Activated T-helper 2 cell treated with anti-CD3 and anti-CD28 coated beads, Interferon-gamma antibody, Interleukin-2, Interleukin-4, amounts not matched to agents 10 μg/mL and 5 μg/mL and 100 μg/mL, durations not matched to agents 14 hours and 24 hours and 36 hours (primary cell): ENCODE results near the gene RHOC. TPM values are rescaled to one million over a fixed set of nuclear protein-coding genes. Genes with fewer than 3 reads are reported as not detected.
"Not testable (repeated sequence)": the region's sequence is repeated elsewhere in the genome, so short reads cannot be mapped to it uniquely, and the experiment has no call there.

Experiments used
- DNase-seq: peaks from one replicate; pipeline ENCODE4 v3.0.0; 2021; ENCODE audit warnings: low spot score
- H3K27ac Mint-ChIP-seq: one replicate; pipeline ENCODE4 v1.8.0; 2021; ENCODE audit warnings: mixed read lengths
- H3K27me3 Mint-ChIP-seq: one replicate; pipeline ENCODE4 v1.8.0; 2021; ENCODE audit warnings: low read depth, mixed read lengths
- H3K36me3 Mint-ChIP-seq: one replicate; pipeline ENCODE4 v1.8.0; 2021; ENCODE audit warnings: low read depth, mixed read lengths
- H3K4me1 Mint-ChIP-seq: one replicate; pipeline ENCODE4 v1.8.0; 2021; ENCODE audit warnings: low read depth, mixed read lengths
- H3K4me3 Mint-ChIP-seq: one replicate; pipeline ENCODE4 v1.8.0; 2021; ENCODE audit warnings: low read depth, mild to moderate bottlenecking, moderate library complexity, mixed read lengths
- H3K9me3 Mint-ChIP-seq: one replicate; pipeline ENCODE4 v1.8.0; 2021; ENCODE audit warnings: mixed read lengths
- intact Hi-C: fragments of 100-400 bp; cut with micrococcal nuclease; formaldehyde crosslinking; loops from one replicate; pipeline ENCODE4 v1.15.1; 2023
- total RNA-seq: library from RNA; stranded (reverse); gene quantifications from 2 replicates; pipeline ENCODE4 v1.2.3, GENCODE V29; 2022

RHOC gene
- total RNA-seq, 1 donor from 2014 or later, result 74.7 TPM

DNA sequence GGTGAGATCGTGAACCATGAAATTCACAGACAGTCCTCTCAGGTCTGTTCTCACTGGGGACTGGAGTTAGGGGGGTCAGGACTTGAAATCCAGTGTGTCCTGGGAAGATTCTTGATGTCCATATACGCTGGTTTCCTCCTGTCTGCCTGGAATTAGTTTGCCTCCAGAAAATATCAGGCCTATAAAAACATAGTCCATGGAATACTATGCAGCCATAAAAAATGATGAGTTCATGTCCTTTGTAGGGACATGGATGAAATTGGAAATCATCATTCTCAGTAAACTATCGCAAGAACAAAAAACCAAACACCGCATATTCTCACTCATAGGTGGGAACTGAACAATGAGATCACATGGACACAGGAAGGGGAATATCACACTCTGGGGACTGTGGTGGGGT lies 17.3 kb upstream of the RHOC start:
- H3K9me3 Mint-ChIP-seq, H3K27ac Mint-ChIP-seq, H3K36me3 Mint-ChIP-seq, DNase-seq, H3K4me3 Mint-ChIP-seq, H3K4me1 Mint-ChIP-seq, intact Hi-C loops: not testable (repeated sequence)
- H3K27me3 Mint-ChIP-seq, result peaks cover 16% of the 10 kb centered on the region

- DNase-seq, result no peak
- peaks cover 8% of the 10 kb centered on the region for H3K4me1 Mint-ChIP-seq
- H3K36me3 Mint-ChIP-seq, result no peaks in the 10 kb centered on the region
- H3K9me3 Mint-ChIP-seq, result no peaks in the 10 kb centered on the region
- intact Hi-C loops, result no loop called here
- H3K27me3 Mint-ChIP-seq, result peaks cover 20% of the 10 kb centered on the region
- no peak overlapping the region for H3K27ac Mint-ChIP-seq
- H3K4me3 Mint-ChIP-seq, result no peak overlapping the region
Measured at GRCh38 chr1:112723511-112723839, 16.5 kb upstream of the RHOC start.

DNA sequence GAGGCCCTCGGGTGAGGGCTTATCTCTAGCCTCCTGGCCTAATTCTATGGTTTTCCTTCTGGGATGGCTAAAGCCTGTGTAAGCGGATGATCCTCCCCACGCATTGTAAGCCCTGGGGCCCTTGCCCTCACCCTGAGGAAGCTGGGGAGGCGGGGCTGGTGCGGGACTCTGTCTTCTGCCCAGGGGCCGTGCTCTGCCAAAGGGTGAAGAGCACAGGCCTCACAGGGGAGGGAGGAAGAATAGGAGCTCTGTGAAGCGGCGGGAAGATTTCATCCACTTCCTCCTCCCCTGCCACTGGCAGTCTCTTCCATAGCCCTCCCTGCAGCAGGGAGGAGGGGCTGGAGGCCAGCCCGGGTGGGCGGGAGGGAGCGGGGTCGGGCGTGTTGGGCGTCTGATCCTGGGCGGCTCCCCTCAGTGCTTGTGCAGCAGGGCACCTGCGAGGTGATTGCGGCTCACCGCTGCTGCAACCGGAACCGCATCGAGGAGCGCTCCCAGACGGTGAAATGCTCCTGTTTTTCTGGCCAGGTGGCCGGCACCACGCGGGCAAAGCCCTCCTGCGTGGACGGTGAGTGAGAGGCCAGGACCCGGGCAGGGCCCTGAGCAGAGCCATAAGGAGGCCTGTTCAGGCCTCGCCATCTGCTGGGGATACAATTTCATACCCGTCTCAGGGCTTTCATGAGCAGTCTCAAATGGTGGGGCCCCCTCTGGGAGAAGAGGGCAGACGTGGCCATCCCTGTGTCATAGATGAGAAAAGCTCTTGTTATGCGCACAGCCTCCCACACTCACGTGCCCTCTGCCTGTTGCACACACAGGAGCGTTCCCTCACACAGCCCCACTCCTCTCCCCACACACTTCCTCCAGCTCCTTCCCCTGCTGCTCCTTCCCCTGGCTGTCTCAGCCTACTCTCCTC lies 15.9 kb upstream of the RHOC start:
- no peak for DNase-seq
- Mint-ChIP-seq H3K9me3 (no peaks in the 10 kb centered on the region), H3K4me1 (peaks cover 8% of the 10 kb centered on the region), H3K27ac (no peak overlapping the region), H3K36me3 (no peaks in the 10 kb centered on the region), H3K27me3 (peaks cover 20% of the 10 kb centered on the region), H3K4me3 (no peak overlapping the region)
- intact Hi-C loops, result no loop called here

DNA sequence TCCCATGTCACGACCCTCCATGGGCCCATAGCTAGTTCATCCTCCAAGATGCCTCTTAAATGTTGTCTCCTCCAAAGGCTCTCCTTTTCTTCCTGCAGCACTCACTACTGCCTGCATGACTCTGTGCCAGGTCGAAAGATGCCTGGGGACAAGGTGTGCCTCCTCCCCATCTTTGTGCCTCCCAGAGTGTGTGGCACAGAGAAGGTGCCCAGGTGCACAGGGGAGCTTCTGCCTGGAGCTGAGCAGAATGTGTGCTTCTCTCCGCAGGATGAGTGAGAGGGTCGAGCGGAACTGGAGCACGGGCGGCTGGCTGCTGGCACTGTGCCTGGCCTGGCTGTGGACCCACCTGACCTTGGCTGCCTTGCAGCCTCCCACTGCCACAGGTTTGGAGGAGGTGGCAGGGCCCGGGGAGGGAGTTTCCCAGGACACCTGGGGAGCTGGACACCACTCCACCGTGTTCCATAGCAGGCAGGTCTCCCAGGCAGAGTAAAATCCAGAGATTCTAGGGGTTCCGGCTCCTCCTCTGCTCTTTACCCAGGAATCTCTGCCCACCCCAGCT lies 15.1 kb upstream of the RHOC start:
- no peaks in the 10 kb centered on the region for H3K36me3 Mint-ChIP-seq
- intact Hi-C loops, result no loop called here

GRCh38 chr1:112721294-112721693 lies 14.4 kb upstream of the RHOC start:
- H3K9me3 Mint-ChIP-seq, H3K27ac Mint-ChIP-seq, intact Hi-C loops, H3K4me3 Mint-ChIP-seq, DNase-seq, H3K36me3 Mint-ChIP-seq: not testable (repeated sequence)
- Mint-ChIP-seq H3K27me3 (peaks cover 20% of the 10 kb centered on the region), H3K4me1 (peaks cover 13% of the 10 kb centered on the region)

More for the DNA sequence above, 15.1 kb upstream of the RHOC start:
- Mint-ChIP-seq H3K9me3 (no peaks in the 10 kb centered on the region), H3K4me3 (no peak overlapping the region), H3K27me3 (peaks cover 20% of the 10 kb centered on the region), H3K4me1 (peaks cover 10% of the 10 kb centered on the region), H3K27ac (no peak overlapping the region)
- no peak for DNase-seq

DNA sequence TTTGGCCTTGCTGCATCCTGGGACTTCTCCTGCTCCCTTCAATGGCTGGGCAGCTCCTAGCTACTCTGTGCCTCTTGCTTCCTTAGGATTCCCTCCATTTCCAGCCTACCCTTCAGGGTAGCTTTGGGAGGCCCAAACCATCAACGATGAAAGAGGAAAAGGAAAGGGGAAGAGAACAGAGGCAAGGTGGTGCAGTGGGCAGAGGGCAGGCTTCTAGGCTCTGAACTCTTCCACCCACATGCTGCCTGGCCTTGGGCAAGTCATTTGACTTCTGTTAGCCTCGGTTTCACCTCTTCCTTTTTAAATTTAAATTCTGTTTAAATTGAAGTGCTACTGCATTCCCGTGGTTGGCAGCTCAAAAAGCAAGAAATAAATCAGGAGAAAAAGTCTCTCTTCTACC lies 13.9 kb upstream of the RHOC start:
- no peaks in the 10 kb centered on the region for H3K36me3 Mint-ChIP-seq
- H3K4me3 Mint-ChIP-seq, result no peak overlapping the region
- DNase-seq, result no peak
- intact Hi-C loops, result no loop called here
- H3K9me3 Mint-ChIP-seq, result no peaks in the 10 kb centered on the region
- H3K27ac Mint-ChIP-seq, result no peak overlapping the region
- peaks cover 20% of the 10 kb centered on the region for H3K27me3 Mint-ChIP-seq
- H3K4me1 Mint-ChIP-seq, result peaks cover 17% of the 10 kb centered on the region

GRCh38 chr1:112719706-112720105 lies 12.8 kb upstream of the RHOC start:
- no peak for DNase-seq
- Mint-ChIP-seq H3K36me3 (no peaks in the 10 kb centered on the region), H3K4me1 (peaks cover 22% of the 10 kb centered on the region), H3K27me3 (peaks cover 20% of the 10 kb centered on the region), H3K4me3 (no peak overlapping the region), H3K9me3 (no peaks in the 10 kb centered on the region), H3K27ac (no peak overlapping the region)
- intact Hi-C loops, result loop anchor here (5.0 kb wide), 2 partner anchors 163 to 673 kb away; partner anchors contain the start of gene MAGI3

DNA sequence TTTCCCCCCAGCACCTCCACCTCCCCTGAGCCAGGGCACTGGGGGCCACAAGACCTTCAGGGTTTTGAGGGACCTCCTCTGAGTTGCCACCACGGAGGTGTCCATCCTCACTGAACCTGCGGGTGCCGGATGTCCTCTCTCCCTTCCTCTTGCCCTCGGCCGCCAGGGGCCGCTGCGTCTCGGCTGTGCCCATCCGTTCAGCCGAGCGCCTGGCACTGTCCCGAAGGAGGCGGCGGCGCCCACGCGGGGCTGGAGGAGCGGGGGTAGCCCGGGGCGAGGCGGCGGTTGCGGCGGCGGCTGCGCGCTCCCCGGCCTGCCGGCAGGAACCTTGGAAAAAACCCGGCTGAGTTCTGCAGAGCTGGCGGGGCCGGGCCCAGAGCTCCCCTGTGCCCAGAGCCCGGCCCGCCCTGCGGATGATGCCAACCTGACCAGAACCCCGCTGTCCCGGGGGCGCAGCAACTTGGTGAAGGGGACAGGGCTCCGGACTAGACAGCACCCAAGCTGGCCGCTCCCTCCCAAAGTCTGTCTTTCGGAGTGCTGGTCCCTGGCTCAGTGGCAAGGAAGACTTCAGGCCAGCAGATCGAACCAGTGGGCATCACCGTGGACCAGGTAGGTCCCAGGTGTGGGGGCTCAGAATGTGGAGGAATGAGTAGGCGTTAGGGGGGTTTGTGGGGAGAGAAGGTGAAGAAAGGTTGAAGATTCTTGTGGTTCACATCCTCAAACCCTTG lies 11.9 kb upstream of the RHOC start:
- Mint-ChIP-seq H3K4me3 (no peak overlapping the region), H3K4me1 (peaks cover 29% of the 10 kb centered on the region), H3K9me3 (no peaks in the 10 kb centered on the region), H3K27ac (no peak overlapping the region), H3K36me3 (no peaks in the 10 kb centered on the region), H3K27me3 (peaks cover 27% of the 10 kb centered on the region)
- intact Hi-C loops, result loop anchor here (5.0 kb wide), 2 partner anchors 163 to 673 kb away; partner anchors contain the start of gene MAGI3
- peak; percentile 67 for DNase-seq

- peaks cover 24% of the 10 kb centered on the region for H3K4me1 Mint-ChIP-seq
- no peaks in the 10 kb centered on the region for H3K36me3 Mint-ChIP-seq
- no peak overlapping the region for H3K27ac Mint-ChIP-seq
- DNase-seq, result no peak
- H3K4me3 Mint-ChIP-seq, result no peak overlapping the region
- no peaks in the 10 kb centered on the region for H3K9me3 Mint-ChIP-seq
- intact Hi-C loops, result loop anchor here (2.0 to 5.0 kb wide), 5 partner anchors 165 to 961 kb away; partner anchors contain the start of genes LRIG2, MAGI3 and SLC16A1
- peaks cover 35% of the 10 kb centered on the region for H3K27me3 Mint-ChIP-seq
Measured at GRCh38 chr1:112717263-112717873, 10.4 kb upstream of the RHOC start.

GRCh38 chr1:112716133-112716720 lies 9.3 kb upstream of the RHOC start:
- Mint-ChIP-seq H3K27ac (no peak overlapping the region), H3K4me1 (peaks cover 24% of the 10 kb centered on the region), H3K36me3 (no peaks in the 10 kb centered on the region), H3K27me3 (peaks cover 33% of the 10 kb centered on the region), H3K9me3 (no peaks in the 10 kb centered on the region), H3K4me3 (peak overlapping the region; percentile 81)
- intact Hi-C loops, result loop anchor here (1.0 to 5.0 kb wide), 6 partner anchors 88 to 963 kb away; partner anchors contain the start of genes LRIG2, MAGI3 and SLC16A1
- DNase-seq, result peak; percentile 70

- H3K27ac Mint-ChIP-seq, result peak within 1 kb of the TSS; percentile 21
- H3K9me3 Mint-ChIP-seq, result no peaks in the 10 kb centered on the region
- no peaks in the 10 kb centered on the region for H3K36me3 Mint-ChIP-seq
- H3K27me3 Mint-ChIP-seq, result peaks cover 33% of the 10 kb centered on the region
- DNase-seq, result peak; percentile 97
- peak within 1 kb of the TSS; percentile 81 for H3K4me3 Mint-ChIP-seq
- peaks cover 24% of the 10 kb centered on the region for H3K4me1 Mint-ChIP-seq
- intact Hi-C loops, result loop anchor here (1.0 to 5.0 kb wide), 6 partner anchors 89 to 963 kb away; partner anchors contain the start of genes LRIG2, MAGI3 and SLC16A1
Measured at GRCh38 chr1:112715264-112716053, 8.5 kb upstream of the RHOC start, which contains the start of gene PPM1J. TSS of gene PPM1J (minus strand) at chr1:112715332. CDS start at chr1:112715301, 31 bp downstream.
